SK-N-SH (cell line): Measurements from ENCODE around the gene CASP4. TPM values are rescaled to one million over a fixed set of nuclear protein-coding genes. Genes with fewer than 3 reads are reported as not detected.
"Not testable (repeated sequence)": the region's sequence is repeated elsewhere in the genome, so short reads cannot be mapped to it uniquely, and the experiment has no call there.

ENCODE experiments used
- CTCF ChIA-PET: fragments of 300-600, 350-600 bp; formaldehyde crosslinking; extraction: SDS; loops from one replicate; lab custom pipeline; 2021; lab: Yijun Ruan, JAX
- POLR2A ChIA-PET: fragments of 350-600 bp; sonication (Branson Sonifier 250); formaldehyde crosslinking; extraction: SDS; loops from one replicate; lab custom pipeline; 2020; ENCODE audit warnings: antibody characterized with exemption, inconsistent platforms; lab: Yijun Ruan, JAX
- DNase-seq: peaks from one replicate; pipeline ENCODE4 v3.0.0; 2012
- H2AFZ ChIP-seq: fragments of 200-600 bp; sonication (generic); 2 replicates; pipeline ENCODE4 v1.8.1; 2016; ENCODE audit warnings: antibody characterized with exemption, mild to moderate bottlenecking, low read depth
- H3F3A ChIP-seq: fragments of 200-600 bp; sonication (generic); replicated peaks from 2 replicates; pipeline ENCODE3; 2016; ENCODE audit warnings: antibody characterized with exemption, mild to moderate bottlenecking; ENCODE audit not compliant: insufficient read depth
- H3K27ac ChIP-seq, 2 experiments: fragments of 200-500 bp in 1 of 2; fragments of 200-600 bp in 1 of 2; sonication (Bioruptor generic) in 1 of 2; sonication (generic), shearing (Covaris generic) in 1 of 2; 2 replicates each; pipeline versions ENCODE4 v1.5.1 to v1.6.1; 2014 to 2016; ENCODE audit warnings: low read depth in 2 of 2, inconsistent platforms in 1 of 2, low read length in 1 of 2, mild to moderate bottlenecking in 1 of 2, mixed read lengths in 1 of 2
- H3K27me3 ChIP-seq: fragments of 200-600 bp; sonication (generic), shearing (Covaris generic); 2 replicates; pipeline ENCODE4 v1.6.1; 2016; ENCODE audit warnings: mixed run types; ENCODE audit not compliant: insufficient read depth
- H3K36me3 ChIP-seq, 2 experiments: fragments of 200-500 bp in 1 of 2; fragments of 200-600 bp in 1 of 2; sonication (Bioruptor generic) in 1 of 2; sonication (generic) in 1 of 2; replicated peaks in 1 of 2; 2 replicates each; pipeline versions ENCODE3 to v1.5.1; 2014 to 2016; ENCODE audit warnings: low read length in 1 of 2, mild to moderate bottlenecking in 1 of 2; ENCODE audit not compliant: insufficient read depth in 2 of 2, control insufficient read depth in 1 of 2
- H3K4me1 ChIP-seq, 2 experiments: fragments of 200-500 bp in 1 of 2; fragments of 200-600 bp in 1 of 2; sonication (Bioruptor generic) in 1 of 2; sonication (generic), shearing (Covaris generic) in 1 of 2; 2 replicates each; pipeline versions ENCODE4 v1.5.1 to v1.6.1; 2014 to 2016; ENCODE audit warnings: low read depth in 1 of 2, low read length in 1 of 2, mixed run types in 1 of 2; ENCODE audit not compliant: insufficient read depth in 2 of 2, control insufficient read depth in 1 of 2
- H3K4me2 ChIP-seq: fragments of 200-600 bp; sonication (generic), shearing (Covaris generic); 2 replicates; pipeline ENCODE4 v1.6.1; 2017; ENCODE audit warnings: mixed run types
- H3K4me3 ChIP-seq, 2 experiments: fragments of 200-500 bp in 1 of 2; fragments of 200-600 bp in 1 of 2; sonication (Bioruptor generic) in 1 of 2; sonication (generic), shearing (Covaris generic) in 1 of 2; 2 replicates each; pipeline versions ENCODE4 v1.5.1 to v1.8.1; 2014 to 2016; ENCODE audit warnings: low read depth in 2 of 2, inconsistent platforms in 1 of 2, low read length in 1 of 2, mild to moderate bottlenecking in 1 of 2, mixed read lengths in 1 of 2, moderate library complexity in 1 of 2
- H3K79me2 ChIP-seq: fragments of 200-600 bp; sonication (generic); 2 replicates; pipeline ENCODE4 v1.8.1; 2017; ENCODE audit warnings: mild to moderate bottlenecking; ENCODE audit not compliant: insufficient read depth
- H3K9ac ChIP-seq: fragments of 200-600 bp; sonication (generic); 2 replicates; pipeline ENCODE4 v1.6.1; 2017; ENCODE audit warnings: mixed run types
- H3K9me2 ChIP-seq: fragments of 200-600 bp; sonication (generic); 2 replicates; pipeline ENCODE4 v1.6.1; 2017; ENCODE audit warnings: mixed run types
- H3K9me3 ChIP-seq: fragments of 200-600 bp; sonication (generic); 2 replicates; pipeline ENCODE4 v1.6.1; 2017; ENCODE audit warnings: mixed run types, mild to moderate bottlenecking, moderate library complexity
- H4K20me1 ChIP-seq: fragments of 200-600 bp; sonication (generic); 2 replicates; pipeline ENCODE4 v1.6.1; 2017; ENCODE audit warnings: mild to moderate bottlenecking, mixed run types; ENCODE audit not compliant: insufficient read depth
- CHD2 ChIP-seq: fragments of 150-350 bp; IDR thresholded peaks from 2 replicates; pipeline ENCODE4 v1.6.1; 2018; ENCODE audit warnings: low read length; ENCODE audit not compliant: partially characterized antibody
- ELF1 ChIP-seq: IDR thresholded peaks from 2 replicates; pipeline ENCODE4 v1.4.0; 2012
- EP300 ChIP-seq, 2 experiments: IDR thresholded peaks; 2 replicates each; pipeline versions ENCODE4 v1.4.0 to v1.6.1; 2012; ENCODE audit warnings: borderline replicate concordance in 1 of 2, low read depth in 1 of 2, low read length in 1 of 2
- EZH2phosphoT487 ChIP-seq: fragments of 200-600 bp; sonication (generic); IDR thresholded peaks from 2 replicates; pipeline ENCODE4 v1.6.1; 2017; ENCODE audit warnings: low read depth, mixed run types, mild to moderate bottlenecking, antibody characterized with exemption, moderate library complexity, borderline replicate concordance
- FOXJ3 ChIP-seq: sonication (generic); formaldehyde crosslinking; IDR thresholded peaks from 2 replicates; pipeline ENCODE4 v1.5.1; 2020; ENCODE audit warnings: mild to moderate bottlenecking, missing genetic modification reagents
- IRF3 ChIP-seq: fragments of 150-350 bp; IDR thresholded peaks from 2 replicates; pipeline ENCODE4 v1.6.1; 2016; ENCODE audit warnings: mild to moderate bottlenecking, low read depth, low read length
- JUND ChIP-seq: IDR thresholded peaks from 2 replicates; pipeline ENCODE4 v1.4.0; 2012
- MAX ChIP-seq: IDR thresholded peaks from 2 replicates; pipeline ENCODE4 v1.4.0; 2012; ENCODE audit warnings: low read depth
- MXI1 ChIP-seq: IDR thresholded peaks from 2 replicates; pipeline ENCODE4 v1.6.1; 2012; ENCODE audit warnings: mild to moderate bottlenecking, low read depth, low read length, improper control_type of control experiment
- NRF1 ChIP-seq: IDR thresholded peaks from 2 replicates; pipeline ENCODE4 v1.6.1; 2012; ENCODE audit warnings: low read depth, mild to moderate bottlenecking, low read length
- PBX3 ChIP-seq: IDR thresholded peaks from 2 replicates; pipeline ENCODE4; 2012
- POLR2AphosphoS5 ChIP-seq: IDR thresholded peaks from 2 replicates; pipeline ENCODE4 v1.6.1; 2012; ENCODE audit warnings: low read depth, low read length
- RXRA ChIP-seq: IDR thresholded peaks from 2 replicates; pipeline ENCODE4 v1.4.0; 2012; ENCODE audit warnings: low read depth, mild to moderate bottlenecking, borderline replicate concordance
- SIN3A ChIP-seq: IDR thresholded peaks from 2 replicates; pipeline ENCODE4 v1.6.1; 2012; ENCODE audit warnings: low read depth, mild to moderate bottlenecking, low read length, moderate library complexity, borderline replicate concordance
- SMC3 ChIP-seq: IDR thresholded peaks from 2 replicates; pipeline ENCODE4 v1.6.1; 2012; ENCODE audit warnings: low read depth, low read length, improper control_type of control experiment
- USF1 ChIP-seq: IDR thresholded peaks from 2 replicates; pipeline ENCODE4 v1.4.0; 2012; ENCODE audit warnings: low read depth, borderline replicate concordance
- YY1 ChIP-seq: IDR thresholded peaks from 2 replicates; pipeline ENCODE4 v1.4.0; 2012; ENCODE audit warnings: low read depth, mild to moderate bottlenecking
- WGBS: methylation state at CpG from one replicate; pipeline ENCODE4 v1.1.6; 2017; ENCODE audit warnings: low lambda C conversion rate; 5-methylcytosine and 5-hydroxymethylcytosine counted together
- polyA plus RNA-seq, 3 experiments: library from polyadenylated mRNA; depleted of rRNA; stranded (reverse); fragments of >200 nt; gene quantifications; 2 replicates each; pipeline ENCODE4 v1.2.3, GENCODE V29; 2012

CASP4 gene
- polyA plus RNA-seq, 1 of the 3 experiments (the other 2 are of a cell fraction) = 9.1 TPM

- Histone ChIP-seq H3K9ac (no peak overlapping the region), H4K20me1 (no peaks in the 10 kb centered on the region), H3K9me3 (no peaks in the 10 kb centered on the region), H3K27me3 (no peaks in the 10 kb centered on the region), H3F3A (no peaks in the 10 kb centered on the region), H3K36me3 (no peaks in the 10 kb centered on the region), H3K4me2 (no peak overlapping the region), H3K27ac (no peak overlapping the region), H3K9me2 (no peaks in the 10 kb centered on the region), H2AFZ (no peak overlapping the region), H3K79me2 (no peaks in the 10 kb centered on the region), H3K4me1 (no peaks in the 10 kb centered on the region), H3K4me3 (no peak overlapping the region)
- TF ChIP-seq IRF3 (no peak), PBX3 (no peak), EP300 (IDR thresholded peaks at IDR 0.05; ENCODE audit: borderline replicate concordance in 1 of 2, low read depth in 1 of 2, low read length in 1 of 2) (no peak), RXRA (no peak), SIN3A (no peak), NRF1 (no peak), YY1 (no peak), SMC3 (no peak), USF1 (no peak), ELF1 (no peak), FOXJ3 (CRISPR knock-in tag) (no peak), MXI1 (no peak), POLR2AphosphoS5 (no peak), CHD2 (no peak), EZH2phosphoT487 (no peak), JUND (no peak), MAX (no peak)
- POLR2A ChIA-PET = no interaction called here
- CTCF ChIA-PET = no interaction called here
- DNase-seq = no peak
- 31% methylated on average over 1 of the region's 1 CpG for WGBS
These were observed 33.8 kb downstream of the CASP4 start for GRCh38 chr11:104934594-104934993.

GRCh38 chr11:104934073-104934472, 34.3 kb downstream of the CASP4 start:
- 73% methylated on average over 3 of the region's 3 CpGs for WGBS

More at GRCh38 chr11:104934073-104934472, 34.3 kb downstream of the CASP4 start:
- H3K9ac ChIP-seq, H3K9me3 ChIP-seq, POLR2A ChIA-PET, H3K4me1 ChIP-seq, H4K20me1 ChIP-seq, H3K36me3 ChIP-seq, DNase-seq, H3K27me3 ChIP-seq, H3K9me2 ChIP-seq, H3K79me2 ChIP-seq, H3K4me2 ChIP-seq, H3K27ac ChIP-seq, H3K4me3 ChIP-seq, CTCF ChIA-PET, H3F3A ChIP-seq, H2AFZ ChIP-seq: not testable (repeated sequence)
